Vagina (tissue), 2 donors: ENCODE measurements around the gene TAF9B.

Experiments
- POLR2A ChIP-seq, 2 donors: fragments of 450-650 bp; IDR thresholded peaks; one replicate each; pipeline ENCODE4 v1.6.1; 2017; ENCODE audit warnings: antibody characterized with exemption in 2 of 2, mild to moderate bottlenecking in 2 of 2, moderate library complexity in 2 of 2
- POLR2AphosphoS5 ChIP-seq, 2 donors: sonication (generic); formaldehyde crosslinking; IDR thresholded peaks; one replicate each; pipeline ENCODE4 v1.9.0; 2017; ENCODE audit warnings: antibody characterized with exemption in 2 of 2, mild to moderate bottlenecking in 2 of 2, low read depth in 1 of 2; ENCODE audit not compliant: insufficient read depth in 1 of 2
- TF ChIP-seq, protein P1 (sequence below), 3 experiments: fragments of 450-650 bp in 2 of 3; fragments of 200-600 bp in 1 of 3; sonication (generic) in 1 of 3; IDR thresholded peaks; one replicate each; pipeline ENCODE4 v1.5.1; 2017 to 2019; ENCODE audit warnings: antibody characterized with exemption in 3 of 3, mild to moderate bottlenecking in 2 of 3, moderate library complexity in 2 of 3

DNA sequence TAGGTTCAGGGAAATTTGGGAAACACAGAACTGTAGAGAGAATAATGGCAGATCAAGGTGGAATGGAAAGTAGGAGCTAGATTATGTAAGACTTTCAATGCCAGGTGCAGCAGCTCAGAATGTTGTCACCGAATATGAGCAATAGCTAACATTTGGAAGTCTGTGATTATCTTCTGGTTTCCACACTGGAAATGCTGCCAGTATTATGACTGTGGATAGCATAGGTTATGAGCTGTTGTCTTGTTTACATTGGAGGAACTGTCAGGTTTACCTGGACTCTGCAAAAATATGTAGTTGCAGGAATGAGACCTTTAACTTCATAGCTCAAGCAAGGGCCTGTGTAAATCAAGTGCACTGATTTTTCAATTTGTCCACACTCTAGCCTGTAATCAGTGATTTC, 26.0 kb upstream of the TAF9B start:
- TF ChIP-seq POLR2A (IDR thresholded peaks at IDR 0.05) (no peak), POLR2AphosphoS5 (IDR thresholded peaks at IDR 0.05; ENCODE audit: insufficient read depth in 1 of 2, low read depth in 1 of 2) (no peak)
- TF ChIP-seq, protein P1, sequence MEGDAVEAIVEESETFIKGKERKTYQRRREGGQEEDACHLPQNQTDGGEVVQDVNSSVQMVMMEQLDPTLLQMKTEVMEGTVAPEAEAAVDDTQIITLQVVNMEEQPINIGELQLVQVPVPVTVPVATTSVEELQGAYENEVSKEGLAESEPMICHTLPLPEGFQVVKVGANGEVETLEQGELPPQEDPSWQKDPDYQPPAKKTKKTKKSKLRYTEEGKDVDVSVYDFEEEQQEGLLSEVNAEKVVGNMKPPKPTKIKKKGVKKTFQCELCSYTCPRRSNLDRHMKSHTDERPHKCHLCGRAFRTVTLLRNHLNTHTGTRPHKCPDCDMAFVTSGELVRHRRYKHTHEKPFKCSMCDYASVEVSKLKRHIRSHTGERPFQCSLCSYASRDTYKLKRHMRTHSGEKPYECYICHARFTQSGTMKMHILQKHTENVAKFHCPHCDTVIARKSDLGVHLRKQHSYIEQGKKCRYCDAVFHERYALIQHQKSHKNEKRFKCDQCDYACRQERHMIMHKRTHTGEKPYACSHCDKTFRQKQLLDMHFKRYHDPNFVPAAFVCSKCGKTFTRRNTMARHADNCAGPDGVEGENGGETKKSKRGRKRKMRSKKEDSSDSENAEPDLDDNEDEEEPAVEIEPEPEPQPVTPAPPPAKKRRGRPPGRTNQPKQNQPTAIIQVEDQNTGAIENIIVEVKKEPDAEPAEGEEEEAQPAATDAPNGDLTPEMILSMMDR (IDR thresholded peaks at IDR 0.05): no peak
